ENCODE results near the gene SEPTIN6. TPM values are rescaled to one million over a fixed set of nuclear protein-coding genes. Genes with fewer than 3 reads are reported as not detected.
A peak's percentile ranks its signal among the peaks of the same experiment; 100 is the strongest.

The SEPTIN6 gene
- total RNA-seq, 4 donors from 2014 or later = 19.3 to 97.9 (median 40.6) TPM

- H3K36me3 ChIP-seq = no peaks in the 10 kb centered on the region
- TF ChIP-seq POLR2A (IDR thresholded peaks at IDR 0.05) (no peak), EP300 (IDR thresholded peaks at IDR 0.05) (no peak), CTCF (IDR thresholded peaks at IDR 0.05) (peak; percentile 19 to 60 (median 44)), POLR2AphosphoS5 (IDR thresholded peaks at IDR 0.05) (no peak)
- no peak for ATAC-seq
These were observed 5.9 kb upstream of the SEPTIN6 start for GRCh38 chrX:119698845-119699244.

GRCh38 chrX:119696251-119696890 is 3.4 kb upstream of the SEPTIN6 start:
- Histone ChIP-seq H3K27me3 (no peaks in the 10 kb centered on the region), H3K27ac (no peak overlapping the region), H3K4me3 (no peak overlapping the region), H3K36me3 (no peaks in the 10 kb centered on the region), H3K9me3 (no peaks in the 10 kb centered on the region), H3K4me1 (peaks cover 0 to 15% (median 0%) of the 10 kb centered on the region in 3 donors)
- ATAC-seq = no peak
- WGBS, 2 donors (ENCODE audit: low coverage in 1 of 2) = 86 to 100% methylated on average over 1 to 4 of the region's 9 CpGs
- TF ChIP-seq CTCF (IDR thresholded peaks at IDR 0.05) (no peak), EP300 (IDR thresholded peaks at IDR 0.05) (no peak), POLR2AphosphoS5 (IDR thresholded peaks at IDR 0.05) (no peak), POLR2A (IDR thresholded peaks at IDR 0.05) (no peak)

More at GRCh38 chrX:119698845-119699244, 5.9 kb upstream of the SEPTIN6 start:
- Histone ChIP-seq H3K4me3 (no peak overlapping the region), H3K27ac (no peak overlapping the region), H3K27me3 (no peaks in the 10 kb centered on the region), H3K4me1 (peaks cover 0 to 5% (median 0%) of the 10 kb centered on the region in 3 donors), H3K9me3 (no peaks in the 10 kb centered on the region)

- Histone ChIP-seq H3K27me3 (no peaks in the 10 kb centered on the region), H3K36me3 (no peaks in the 10 kb centered on the region), H3K4me3 (no peak overlapping the region), H3K27ac (no peak overlapping the region), H3K4me1 (peaks cover 0 to 23% (median 0%) of the 10 kb centered on the region in 3 donors), H3K9me3 (no peaks in the 10 kb centered on the region)
- no peak for ATAC-seq
- no peak for TF ChIP-seq EP300 (IDR thresholded peaks at IDR 0.05)
- no peak for TF ChIP-seq POLR2A (IDR thresholded peaks at IDR 0.05)
- no peak for TF ChIP-seq POLR2AphosphoS5 (IDR thresholded peaks at IDR 0.05)
- TF ChIP-seq CTCF (IDR thresholded peaks at IDR 0.05) = no peak
- WGBS, 2 donors (ENCODE audit: low coverage in 1 of 2) = 72 to 76% methylated on average over 3 to 5 of the region's 12 CpGs
These were observed 2.6 kb upstream of the SEPTIN6 start for GRCh38 chrX:119695535-119696050.

GRCh38 chrX:119694601-119695534 is 1.9 kb upstream of the SEPTIN6 start:
- WGBS, 2 donors (ENCODE audit: low coverage in 1 of 2) = 66 to 74% methylated on average over 3 to 6 of the region's 39 CpGs
- peak overlapping the region in 2 of 4 donors; percentile 86 to 90 for H3K27ac ChIP-seq
- H3K4me1 ChIP-seq = peaks cover 0 to 23% (median 0%) of the 10 kb centered on the region in 3 donors
- no peak for TF ChIP-seq EP300 (IDR thresholded peaks at IDR 0.05)
- peak in 1 of 4 experiments; percentile 35 for TF ChIP-seq CTCF (IDR thresholded peaks at IDR 0.05)
- no peaks in the 10 kb centered on the region for H3K9me3 ChIP-seq
- ATAC-seq = no peak
- H3K27me3 ChIP-seq = no peaks in the 10 kb centered on the region
- H3K36me3 ChIP-seq = no peaks in the 10 kb centered on the region
- H3K4me3 ChIP-seq = no peak overlapping the region
